NOMO-1 treated with dmso at 0.1 percent for 144 hours (cell line): ENCODE results near the gene GINS1.

Experiments
- DNase-seq: peaks from one replicate; lab custom pipeline; 2025; ENCODE audit not compliant: unreplicated experiment; lab: John Stamatoyannopoulos, UW

GINS1 gene

GRCh38 chr20:25407311-25408169, at the start of gene GINS1:
TSS of gene GINS1 (plus strand) at chr20:25407673. CDS start at chr20:25407821, 148 bp downstream.
- peak; percentile 78 for DNase-seq

DNA sequence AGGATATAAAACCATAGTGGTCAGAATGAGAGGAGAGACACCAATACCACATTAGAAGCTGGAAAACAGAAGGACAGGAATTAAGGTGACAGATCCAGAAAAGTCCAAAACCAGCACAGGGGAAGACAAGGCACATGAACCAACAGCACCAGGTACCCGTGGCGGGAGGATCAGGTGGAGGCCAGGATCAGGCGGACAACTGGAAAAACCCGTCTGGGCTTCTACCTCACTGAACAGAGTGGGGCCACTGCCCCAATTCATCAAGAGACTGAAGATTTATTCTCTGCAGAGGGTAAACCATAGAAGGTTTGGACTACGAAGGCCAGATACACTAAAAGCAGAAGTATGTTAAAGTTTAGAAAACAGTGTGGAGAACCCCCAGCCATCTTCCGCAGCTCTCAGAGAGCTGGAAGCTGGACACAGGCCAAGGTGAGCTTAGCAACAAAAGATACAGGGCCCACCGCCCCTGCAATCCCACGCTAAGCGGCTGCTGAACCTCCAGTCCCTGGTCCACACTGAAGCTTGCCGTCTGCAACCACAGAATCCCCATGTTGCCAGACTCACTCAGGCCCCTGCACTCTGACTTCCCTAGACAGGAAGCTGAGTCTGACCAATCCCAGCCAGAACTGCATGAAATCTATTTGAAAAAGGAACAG, 46.7 kb upstream of the GINS1 start:
- DNase-seq, result peak; percentile 39

DNA sequence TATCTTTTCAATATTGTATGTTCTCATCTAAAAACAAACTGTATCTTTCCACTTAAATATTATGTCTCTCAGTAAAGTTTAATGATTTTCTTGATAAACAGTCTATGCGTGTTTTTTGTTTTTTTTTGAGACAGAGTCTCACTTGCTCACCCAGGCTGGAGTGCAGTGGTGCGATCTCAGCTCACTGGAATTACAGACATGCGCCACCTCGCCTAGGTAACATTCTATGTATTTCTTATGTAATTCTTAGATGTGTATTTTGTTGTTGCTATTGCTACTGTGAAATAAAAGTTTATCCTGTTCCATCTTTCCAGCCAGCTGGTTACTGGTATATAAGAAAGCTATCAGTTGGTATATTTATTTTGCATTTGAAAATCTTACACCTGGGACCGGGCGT, 46.2 kb upstream of the GINS1 start:
- no peak for DNase-seq

GRCh38 chr20:25364180-25364788, 43.2 kb upstream of the GINS1 start:
- DNase-seq, result no peak

- DNase-seq, result no peak
Observed at GRCh38 chr20:25364879-25365699, 42.4 kb upstream of the GINS1 start.

GRCh38 chr20:25368526-25368925, 38.9 kb upstream of the GINS1 start:
- no peak for DNase-seq

DNA sequence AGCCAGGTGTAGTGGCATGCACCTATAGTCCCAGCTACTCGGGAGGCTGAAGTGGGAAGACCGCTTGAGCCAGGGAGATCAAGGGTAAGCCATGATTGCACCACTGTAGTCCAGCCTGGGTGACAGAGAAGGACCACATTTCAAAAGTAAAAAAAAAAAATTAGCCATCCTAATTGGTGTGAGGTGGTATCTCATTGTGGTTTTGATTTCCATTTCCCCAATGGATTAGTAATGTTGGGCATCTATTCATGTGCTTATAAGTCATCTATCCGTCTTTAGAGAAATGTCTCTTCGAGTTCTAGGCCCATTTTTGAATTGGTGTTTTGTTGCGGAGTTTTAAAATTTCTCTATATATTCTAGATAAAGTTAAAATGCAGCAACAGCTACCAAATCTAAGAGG, 38.5 kb upstream of the GINS1 start:
- no peak for DNase-seq

DNA sequence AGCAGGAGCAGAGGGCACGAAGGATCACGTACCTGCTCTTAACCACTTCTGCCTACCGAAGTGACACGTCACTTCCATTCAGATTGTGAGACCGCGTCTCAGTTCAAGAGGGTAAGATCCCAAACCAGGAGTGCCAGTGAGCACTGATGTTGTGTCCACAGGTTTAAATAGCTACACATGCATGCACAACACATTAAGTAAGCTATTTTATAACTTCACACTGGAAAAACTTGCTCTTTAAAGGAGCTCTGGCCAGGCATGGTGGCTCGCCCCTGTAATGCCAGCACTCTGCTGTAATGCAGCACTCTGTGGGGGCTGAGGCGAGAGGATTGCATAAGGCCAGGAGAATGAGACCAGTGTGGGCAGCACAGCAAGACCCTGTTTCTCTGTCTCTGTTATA, 37.9 kb upstream of the GINS1 start:
- DNase-seq, result no peak

- no peak for DNase-seq
Observed at GRCh38 chr20:25369971-25370370, 37.5 kb upstream of the GINS1 start.

- no peak for DNase-seq
Observed at GRCh38 chr20:25372584-25373336, 34.7 kb upstream of the GINS1 start.

DNA sequence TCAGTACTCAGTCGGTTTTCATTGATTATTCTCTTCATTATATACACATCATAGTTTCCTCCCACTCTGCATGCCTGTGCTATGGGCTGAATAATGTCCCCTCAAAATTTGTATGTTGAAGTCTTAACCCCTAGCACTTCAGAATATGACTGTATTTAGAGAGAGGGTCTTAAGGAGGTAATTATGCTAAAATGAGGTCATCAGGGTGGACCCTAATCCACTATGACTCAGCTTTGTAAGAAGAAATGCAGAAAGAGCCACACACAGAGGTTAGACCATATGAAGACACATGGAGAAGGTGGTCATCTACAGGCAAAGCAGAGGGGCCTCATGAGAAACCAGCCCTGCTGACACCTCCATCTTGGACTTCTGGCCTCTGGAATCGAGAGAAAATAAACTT, 32.6 kb upstream of the GINS1 start:
- no peak for DNase-seq

- no peak for DNase-seq
Observed at GRCh38 chr20:25376236-25376635, 31.2 kb upstream of the GINS1 start.

DNA sequence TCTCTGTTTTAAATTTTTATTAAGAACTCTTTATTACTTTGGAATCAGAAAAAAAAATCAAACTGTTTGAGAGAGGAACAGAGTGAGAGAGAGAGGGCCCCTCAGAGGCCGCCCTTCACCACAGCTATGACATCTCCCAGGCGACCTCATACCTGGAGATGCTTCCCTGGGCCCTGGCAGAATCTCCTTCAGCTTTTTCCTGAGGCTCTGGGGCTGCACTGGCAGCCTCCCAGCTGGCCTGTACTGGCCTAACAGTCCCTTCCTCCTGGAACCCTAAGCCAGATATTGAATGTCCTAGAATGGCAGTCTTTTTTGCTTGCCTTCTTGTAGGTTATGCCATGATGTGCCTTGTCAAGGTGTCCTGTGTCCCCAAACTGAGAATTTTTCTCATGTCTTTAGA, 30.6 kb upstream of the GINS1 start:
- DNase-seq, result no peak

GRCh38 chr20:25378189-25378883, 29.1 kb upstream of the GINS1 start:
- no peak for DNase-seq

DNA sequence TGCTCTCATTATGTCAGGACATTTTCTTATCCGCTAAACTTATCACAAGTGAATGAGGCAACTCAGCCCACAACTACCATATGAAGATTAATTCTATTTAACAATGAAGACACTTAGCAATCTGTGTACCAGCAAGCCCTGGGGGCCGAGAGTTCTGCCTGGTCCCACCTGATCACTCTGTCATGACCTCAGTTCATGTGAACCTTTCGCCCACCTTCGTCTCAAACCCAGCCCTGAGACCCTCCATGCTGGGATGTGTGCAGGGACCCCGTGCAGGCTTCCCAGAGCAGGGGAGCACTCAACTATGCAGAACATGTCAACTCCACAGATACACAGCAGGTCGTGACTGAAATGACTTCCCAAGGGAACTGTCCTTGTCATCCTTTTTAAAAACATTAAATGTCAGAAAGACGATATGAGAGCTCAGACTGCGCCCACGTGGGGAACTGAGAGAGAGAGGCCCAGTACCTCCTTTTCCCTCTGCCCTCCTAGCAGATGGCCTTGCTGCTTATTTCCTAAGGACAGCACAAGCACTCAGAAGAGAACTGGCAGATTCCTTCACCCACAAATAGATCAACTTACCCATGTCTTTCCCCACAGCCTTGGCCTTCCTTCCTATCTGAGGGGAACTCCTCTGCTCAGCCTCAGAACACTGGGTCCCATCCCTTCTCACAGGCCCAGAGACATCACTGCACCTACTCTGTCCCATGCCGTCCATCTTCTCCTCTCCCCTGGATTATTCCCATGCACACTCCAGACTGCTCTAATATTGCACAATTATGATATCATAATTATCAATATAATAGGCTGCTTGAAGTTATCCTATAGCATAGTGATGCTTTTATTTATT, 28.4 kb upstream of the GINS1 start:
- no peak for DNase-seq

- no peak for DNase-seq
Observed at GRCh38 chr20:25380945-25381614, 26.4 kb upstream of the GINS1 start.

DNA sequence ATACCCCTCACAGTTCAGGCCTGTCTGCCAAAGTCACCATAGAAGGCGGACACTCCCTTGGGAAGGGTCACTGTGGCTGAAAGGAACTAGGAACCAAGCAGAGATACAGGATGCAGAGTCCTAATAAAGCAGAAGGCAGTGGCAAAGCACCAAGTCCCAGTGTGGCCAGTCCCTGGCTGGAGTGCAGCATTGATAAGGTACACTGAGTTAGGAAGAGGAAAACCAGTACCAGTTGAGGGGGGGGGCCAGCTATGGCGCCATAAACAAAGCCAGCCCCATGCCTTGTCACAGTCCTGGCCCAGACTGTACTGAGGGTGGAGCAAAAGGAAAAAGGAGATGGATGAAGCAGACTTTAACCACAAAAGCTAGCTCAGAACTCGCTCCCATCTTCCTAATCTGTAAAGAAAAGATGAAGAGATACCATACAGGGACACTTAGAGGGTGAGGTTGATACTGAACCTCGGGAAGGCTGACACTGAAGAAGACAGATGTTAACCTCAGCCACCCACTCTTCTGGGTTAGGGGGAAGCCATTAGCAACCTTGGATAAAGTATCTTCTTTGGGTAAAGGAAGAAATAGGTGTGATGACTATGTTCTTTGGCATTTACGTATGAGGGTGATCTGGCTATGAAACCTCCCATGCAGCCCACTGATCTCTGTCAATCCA, 24.6 kb upstream of the GINS1 start:
- no peak for DNase-seq

DNA sequence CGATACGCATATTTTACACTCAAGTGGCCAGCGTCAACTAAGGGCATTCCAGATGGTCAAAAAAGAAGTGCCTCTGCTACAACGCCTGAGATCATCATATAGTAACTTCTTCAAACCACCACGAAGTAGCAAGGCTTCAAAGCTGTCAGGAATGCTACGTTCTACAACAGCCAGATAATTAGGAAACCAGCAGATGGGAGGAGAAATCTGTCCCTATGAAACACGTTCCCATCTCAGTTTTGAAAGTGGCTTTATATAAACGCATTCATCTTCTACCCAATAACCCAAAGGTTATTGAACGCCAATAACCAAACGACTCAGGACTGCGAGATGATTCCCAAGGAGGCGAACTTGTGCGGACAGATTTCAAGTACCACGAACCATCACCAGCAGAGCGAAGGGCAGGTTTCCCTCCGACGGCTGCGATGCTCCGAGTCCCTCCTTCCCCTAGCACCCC, 18.0 kb upstream of the GINS1 start:
- no peak for DNase-seq
